ENCODE data around the gene ACACB.

The ACACB gene

GRCh38 chr12:109178532-109178931 is 62.1 kb downstream of the ACACB start:
- peak; percentile 19 for DNase-seq

- DNase-seq, result no peak
Observed at GRCh38 chr12:109179927-109180326, 63.5 kb downstream of the ACACB start.

- no peak for DNase-seq
Observed at GRCh38 chr12:109182041-109182839, 65.9 kb downstream of the ACACB start.

- DNase-seq, result no peak
Observed at GRCh38 chr12:109185441-109185840, 69.1 kb downstream of the ACACB start.

GRCh38 chr12:109186993-109187653 is 70.7 kb downstream of the ACACB start:
- no peak for DNase-seq

- DNase-seq, result no peak
Observed at GRCh38 chr12:109188108-109188712, 71.8 kb downstream of the ACACB start.

GRCh38 chr12:109189291-109189690 is 72.9 kb downstream of the ACACB start:
- no peak for DNase-seq

GRCh38 chr12:109191621-109192250 is 75.3 kb downstream of the ACACB start:
- no peak for DNase-seq

- no peak for DNase-seq
Observed at GRCh38 chr12:109192358-109192757, 76.0 kb downstream of the ACACB start.

GRCh38 chr12:109193896-109194295 is 77.5 kb downstream of the ACACB start:
- no peak for DNase-seq

GRCh38 chr12:109196332-109196731 is 79.9 kb downstream of the ACACB start:
- DNase-seq, result no peak

- DNase-seq, result no peak
Observed at GRCh38 chr12:109197327-109197726, 80.9 kb downstream of the ACACB start.

GRCh38 chr12:109199324-109199723 is 82.9 kb downstream of the ACACB start:
- DNase-seq, result no peak

- DNase-seq, result no peak
Observed at GRCh38 chr12:109200825-109201495, 84.6 kb downstream of the ACACB start.

- no peak for DNase-seq
Observed at GRCh38 chr12:109201496-109201885, 85.1 kb downstream of the ACACB start.

- DNase-seq, result no peak
Observed at GRCh38 chr12:109202770-109203169, 86.4 kb downstream of the ACACB start.

- DNase-seq, result no peak
Observed at GRCh38 chr12:109203480-109203879, 87.1 kb downstream of the ACACB start.

GRCh38 chr12:109209082-109209481 is 92.7 kb downstream of the ACACB start:
- no peak for DNase-seq

- DNase-seq, result no peak
Observed at GRCh38 chr12:109212460-109213115, 96.2 kb downstream of the ACACB start.

GRCh38 chr12:109214131-109214530 is 97.7 kb downstream of the ACACB start:
- no peak for DNase-seq

GRCh38 chr12:109218996-109219395 is 102.6 kb downstream of the ACACB start:
- no peak for DNase-seq

GRCh38 chr12:109219938-109220337 is 103.6 kb downstream of the ACACB start:
- no peak for DNase-seq
